HS-27A (cell line): ENCODE measurements around the gene TMEM86B.

ENCODE experiments used
- DNase-seq: peaks from one replicate; pipeline ENCODE4 v3.0.0-alpha.2; 2012; ENCODE audit warnings: low read depth, missing footprints

The TMEM86B gene

GRCh38 chr19:55228403-55229031 lies at the start of gene TMEM86B:
Gene TMEM86B, minus strand, starts transcription at chr19:55228763. Its CDS starts 22 bp downstream, at chr19:55228741.
- no peak for DNase-seq

DNA sequence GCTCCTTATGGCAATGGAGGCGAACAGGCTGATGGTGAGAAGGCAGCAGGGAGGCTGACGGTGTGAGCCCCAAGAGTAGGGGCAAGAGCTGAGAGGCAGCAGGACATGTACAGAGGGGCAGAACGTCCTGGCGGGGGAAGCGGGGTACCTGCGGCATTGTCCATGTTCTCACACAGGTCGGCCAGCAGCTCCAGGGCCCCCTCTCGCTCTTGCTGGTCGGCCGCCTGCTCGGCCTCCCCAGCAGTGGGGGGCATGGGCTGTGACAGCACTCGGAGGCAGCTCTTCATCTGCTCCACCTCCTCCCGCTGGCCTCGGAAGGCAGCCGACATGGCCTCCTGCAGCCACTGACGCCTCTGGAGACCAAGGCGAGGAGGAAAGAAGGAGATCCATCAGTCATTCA lies 48.9 kb upstream of the TMEM86B start:
- DNase-seq = no peak

DNA sequence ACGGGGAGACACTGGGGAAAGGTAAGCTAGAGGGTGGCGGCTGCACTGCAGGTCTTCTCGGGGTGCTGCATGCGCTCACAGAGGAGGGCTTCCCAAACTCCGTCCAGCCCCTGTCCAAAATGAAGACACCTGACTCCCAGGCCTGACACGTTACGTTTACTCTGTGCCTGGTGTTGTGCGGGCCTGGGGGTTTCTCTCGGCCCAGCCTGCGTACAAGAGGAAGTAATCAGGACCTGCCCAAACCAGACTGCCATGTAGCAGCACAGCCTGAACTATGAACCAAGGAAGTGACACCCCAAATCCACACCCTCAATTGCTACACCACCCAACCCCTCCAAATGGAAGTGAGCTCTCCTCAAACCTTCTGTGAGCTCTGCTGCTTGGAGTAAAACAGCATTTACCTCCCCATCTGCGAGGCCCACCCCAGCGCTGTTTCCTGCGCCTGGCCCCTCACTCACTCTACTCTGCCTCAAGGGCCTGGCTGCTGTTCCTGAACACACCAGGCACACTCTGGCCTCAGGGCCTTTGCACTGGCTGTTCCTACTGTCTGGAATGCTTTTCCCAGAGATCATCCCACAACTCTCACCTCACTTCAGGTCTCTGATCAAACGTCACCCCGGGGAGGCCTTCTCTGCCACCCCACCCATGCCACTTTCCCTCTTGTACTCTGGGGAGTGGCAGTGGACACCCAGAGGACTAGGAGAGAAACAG lies 48.3 kb upstream of the TMEM86B start:
- DNase-seq = no peak

GRCh38 chr19:55275851-55276719 lies 47.5 kb upstream of the TMEM86B start:
- no peak for DNase-seq

- DNase-seq = no peak
These were observed 45.6 kb upstream of the TMEM86B start for GRCh38 chr19:55273978-55274707.

DNA sequence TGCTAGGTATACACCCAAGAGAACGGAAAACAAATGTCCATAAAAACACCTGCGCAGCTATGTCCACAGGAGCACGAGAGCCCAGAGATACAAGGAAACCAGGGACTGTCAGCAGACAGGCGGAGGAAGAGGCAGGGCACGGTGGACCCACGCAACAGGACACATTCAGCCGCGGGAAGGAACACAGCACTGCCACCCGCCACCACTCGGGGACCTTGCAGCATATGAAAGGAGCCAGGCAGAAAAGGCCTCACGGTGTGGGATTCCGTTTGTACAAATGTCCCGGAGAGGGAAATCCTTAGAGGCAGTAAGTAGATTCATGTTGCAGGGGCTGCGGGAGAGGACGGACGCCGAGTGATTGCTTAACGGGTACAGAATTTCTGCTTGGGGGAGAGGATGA lies 43.6 kb upstream of the TMEM86B start:
- DNase-seq = no peak

DNA sequence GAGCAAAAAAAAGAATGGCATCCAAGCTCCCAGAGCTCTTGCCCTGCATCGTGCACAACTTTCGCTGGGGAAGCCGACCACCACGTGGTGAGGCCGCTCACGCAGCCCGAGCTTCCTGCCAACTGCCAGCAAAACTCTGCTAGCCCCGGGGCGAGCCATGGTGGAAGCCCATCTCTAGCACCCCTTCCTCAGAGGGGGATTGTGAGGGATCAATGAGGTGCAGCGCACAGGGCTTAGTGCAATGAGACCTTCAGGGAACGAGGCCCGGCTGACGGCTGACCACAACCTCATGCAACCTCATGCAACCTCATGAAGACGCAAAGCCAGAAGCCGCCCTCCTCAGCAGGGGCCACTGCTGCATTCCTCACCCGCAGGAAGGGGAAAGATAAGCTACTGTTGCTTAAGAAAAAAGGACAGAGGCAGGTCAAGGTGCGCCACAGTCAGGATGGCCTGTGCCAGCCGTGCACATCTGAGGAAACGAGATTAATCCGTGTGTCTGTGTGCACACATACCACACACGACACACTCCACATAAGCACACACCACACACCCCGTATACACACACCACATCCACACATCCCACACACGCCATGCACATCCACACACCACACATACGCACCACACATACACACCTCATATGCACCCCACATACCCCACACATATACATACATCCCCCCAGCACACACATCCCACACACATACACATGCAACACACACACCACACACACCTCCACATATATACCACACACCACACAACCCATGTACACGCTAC lies 41.8 kb upstream of the TMEM86B start:
- no peak for DNase-seq

DNA sequence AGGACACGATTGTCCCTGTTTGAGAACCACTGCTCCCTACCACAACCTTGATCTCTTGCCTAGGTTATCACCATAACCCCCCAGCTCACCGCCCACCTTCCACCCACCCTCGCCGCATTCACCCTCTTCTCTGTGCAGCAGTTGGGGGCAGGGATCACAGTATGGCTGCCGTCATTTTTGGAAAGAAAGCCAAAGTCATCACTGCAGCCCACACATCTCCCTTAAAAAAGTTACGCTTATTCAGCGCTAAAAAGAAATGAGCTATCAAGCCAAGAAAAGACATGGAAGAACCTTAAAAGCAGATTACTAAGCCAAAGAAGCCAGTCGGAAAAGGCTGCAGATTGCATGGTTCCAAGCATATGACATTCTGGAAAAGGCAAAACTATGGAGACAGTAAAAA lies 40.7 kb upstream of the TMEM86B start:
- no peak for DNase-seq

DNA sequence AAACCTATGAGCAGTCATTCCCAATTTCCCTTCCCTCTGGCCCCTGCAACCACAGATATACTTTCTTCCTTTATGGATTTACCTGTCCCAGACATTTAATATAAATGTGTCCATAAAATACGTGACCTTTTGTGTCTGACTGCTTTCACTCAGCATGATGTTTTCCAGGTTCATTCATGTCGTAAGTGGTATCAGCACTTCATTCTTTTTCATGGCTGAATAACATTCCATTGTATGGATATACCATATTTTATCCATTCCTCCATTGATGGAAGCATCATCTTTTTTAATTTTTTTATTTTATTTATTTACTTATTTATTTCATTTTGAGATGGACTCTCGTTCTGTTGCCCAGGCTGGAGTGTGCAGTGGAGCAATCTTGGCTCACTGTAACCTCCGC lies 38.3 kb upstream of the TMEM86B start:
- no peak for DNase-seq

DNA sequence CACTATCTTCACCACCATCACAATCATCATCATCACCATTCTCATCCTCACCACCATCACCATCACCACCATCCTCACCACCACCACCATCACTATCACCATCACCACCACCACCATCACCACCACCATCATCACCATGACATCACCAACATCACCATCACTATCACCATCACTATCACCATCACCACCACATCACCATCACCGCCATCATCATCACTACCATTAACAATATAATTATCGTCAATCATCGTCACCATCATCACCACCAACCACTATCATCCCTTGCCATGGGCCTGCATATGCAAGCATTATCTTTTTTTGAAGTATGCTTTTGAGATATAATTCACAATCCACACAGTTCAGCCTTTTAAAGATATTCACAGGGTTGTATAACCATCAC lies 37.8 kb upstream of the TMEM86B start:
- DNase-seq = no peak

GRCh38 chr19:55265723-55266386 lies 37.3 kb upstream of the TMEM86B start:
- no peak for DNase-seq

- DNase-seq = no peak
These were observed 36.6 kb upstream of the TMEM86B start for GRCh38 chr19:55265173-55265572.

DNA sequence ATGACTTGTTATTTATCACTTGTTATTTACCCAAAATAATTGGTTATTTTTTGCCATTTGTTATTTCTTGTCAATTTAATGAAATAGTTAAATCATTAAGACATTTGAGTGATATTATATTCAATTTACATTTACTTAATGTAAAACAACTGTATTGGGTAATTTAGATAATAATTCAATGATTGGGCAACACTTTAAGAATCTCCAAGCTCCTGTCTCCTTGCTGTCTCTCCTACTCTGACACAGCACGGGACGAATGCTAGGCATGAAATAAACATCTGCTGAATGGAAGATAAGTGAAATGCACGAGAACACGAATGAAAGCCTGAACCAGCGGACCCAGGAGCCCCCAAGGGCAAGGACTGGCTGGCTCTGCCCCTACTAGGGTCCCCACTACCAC lies 36.0 kb upstream of the TMEM86B start:
- DNase-seq = no peak

DNA sequence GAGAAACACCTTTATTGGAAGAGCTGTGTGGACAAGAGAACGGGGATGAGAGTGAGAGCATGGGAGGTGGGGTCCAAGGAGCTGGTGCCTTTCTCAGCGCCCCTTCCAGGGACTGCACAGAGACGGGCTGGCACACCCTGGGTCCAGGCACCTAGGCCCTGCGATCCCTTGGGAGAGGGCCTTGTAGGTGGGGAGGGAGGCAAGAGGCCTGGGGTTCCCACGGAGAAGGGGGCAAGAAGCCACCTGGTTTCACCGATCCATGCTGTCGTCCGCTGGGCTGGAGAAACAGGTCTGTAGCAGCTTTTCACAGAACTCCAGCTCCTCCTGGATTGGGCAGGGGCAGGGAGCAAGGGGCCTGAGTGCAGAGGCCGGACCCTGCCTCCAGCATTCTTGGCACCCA lies 33.8 kb upstream of the TMEM86B start:
- no peak for DNase-seq

DNA sequence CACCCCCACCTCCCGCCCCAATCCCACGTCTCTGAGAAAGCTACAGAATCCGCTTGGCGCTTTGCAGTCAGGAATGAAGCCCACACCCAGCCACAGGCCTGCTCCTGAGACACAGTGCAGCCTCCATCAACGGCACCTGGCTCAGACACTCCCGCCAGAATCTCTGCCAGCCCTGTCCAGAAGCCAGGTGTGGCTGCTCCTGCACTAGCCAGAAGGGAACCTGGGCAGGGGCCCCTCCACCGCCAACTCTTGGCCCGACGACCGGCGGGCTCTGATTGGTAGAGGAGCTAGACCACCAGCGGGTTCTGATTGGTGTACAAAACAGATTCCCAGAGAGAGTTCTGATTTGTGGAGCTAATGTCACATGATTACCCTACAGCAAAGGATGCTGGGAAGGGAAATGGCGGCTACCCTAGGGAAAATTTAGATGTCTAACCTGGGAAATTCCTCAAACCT lies 33.1 kb upstream of the TMEM86B start:
- no peak for DNase-seq

DNA sequence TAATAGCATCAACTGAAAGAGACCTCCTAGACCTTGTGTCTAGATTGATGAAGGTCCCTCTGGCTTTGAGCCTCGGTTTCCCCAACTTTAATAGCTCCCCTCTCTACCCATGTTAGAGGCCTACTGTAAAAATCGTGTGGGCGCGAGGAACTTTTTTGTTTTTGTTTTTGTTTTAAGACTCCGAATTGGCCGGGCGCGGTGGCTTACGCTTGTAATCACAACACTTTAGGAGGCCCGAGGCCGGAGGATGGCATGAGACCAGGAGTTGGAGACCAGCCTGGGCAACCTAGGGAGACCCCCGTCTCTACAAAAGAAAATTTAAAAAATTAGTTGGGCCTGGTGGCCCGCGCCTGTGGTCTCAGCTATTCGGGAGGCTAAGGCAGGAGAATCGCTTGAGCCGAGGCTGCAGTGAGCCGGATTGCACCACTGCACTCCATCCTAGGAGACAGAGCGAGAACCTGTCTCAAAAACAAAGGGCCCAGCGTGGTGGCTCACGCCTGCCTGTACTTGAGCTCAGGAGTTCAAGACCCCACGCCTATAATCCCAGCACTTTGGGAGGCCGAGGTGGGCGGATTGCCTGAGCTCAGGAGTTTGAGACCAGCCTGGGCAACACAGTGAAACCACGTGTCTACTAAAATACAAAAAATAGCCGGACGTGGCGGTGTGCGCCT lies 31.1 kb upstream of the TMEM86B start:
- no peak for DNase-seq

DNA sequence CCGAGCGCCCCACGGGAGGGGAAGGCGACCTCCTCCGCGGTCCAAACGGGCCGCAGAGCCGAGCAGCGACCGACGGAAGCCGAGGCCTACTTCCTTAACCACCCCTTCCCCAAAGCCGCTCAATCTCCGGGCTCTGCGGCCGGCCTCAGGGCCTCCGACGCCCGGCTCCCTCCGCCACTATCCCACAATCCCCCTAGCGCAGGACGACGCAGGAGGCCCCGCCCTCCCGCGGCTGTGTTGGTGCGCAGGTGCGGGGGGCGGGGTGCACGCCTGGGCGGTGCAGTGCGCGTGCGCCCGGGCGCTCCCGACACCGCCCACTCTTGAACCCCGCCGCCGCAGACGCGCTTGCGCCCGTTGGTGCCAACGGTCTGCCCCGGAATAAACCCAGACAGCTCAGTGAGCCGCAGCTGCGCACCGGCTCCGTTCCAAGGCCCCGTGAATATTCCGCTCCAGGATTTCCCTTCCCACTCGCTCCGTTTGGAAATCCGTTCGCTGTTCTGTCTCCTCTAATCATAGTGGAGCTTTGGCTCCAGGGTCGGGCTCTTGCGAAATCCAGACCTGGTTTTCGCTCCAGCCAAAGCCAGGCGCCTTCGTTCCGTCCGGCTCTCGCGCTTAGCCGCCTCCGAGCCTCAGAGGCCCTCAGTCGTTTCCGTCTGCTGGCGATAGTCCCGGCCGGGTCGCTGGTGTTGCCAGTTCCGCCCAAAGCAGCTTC lies 30.4 kb upstream of the TMEM86B start, which contains the start of gene PPP6R1:
Gene PPP6R1, minus strand, starts transcription at position 190 of the 712 bp plus-strand sequence. CDS start 11,914 bp downstream, outside the sequence.
- DNase-seq = peak; percentile 100

DNA sequence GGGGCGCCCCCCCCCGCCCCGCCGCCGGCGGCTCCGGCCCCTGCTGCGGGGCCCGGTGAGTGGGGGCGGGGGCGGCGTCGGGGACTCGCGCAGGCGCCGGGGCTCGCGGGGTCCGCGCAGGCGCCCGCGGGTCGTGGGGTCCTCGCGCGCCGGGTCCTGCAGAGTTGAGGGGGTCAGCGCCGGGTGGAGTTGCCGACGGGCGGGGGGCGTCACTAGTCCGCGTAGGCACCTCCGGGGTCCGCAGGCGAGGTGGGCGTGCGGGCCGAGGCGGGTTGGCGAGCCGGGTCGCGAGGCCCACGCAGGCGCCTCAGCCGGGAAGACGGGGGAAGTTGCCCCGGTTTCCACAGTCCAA lies 29.9 kb upstream of the TMEM86B start:
- DNase-seq = no peak
